ENCODE measurements around the gene TMEM63A.

DNA sequence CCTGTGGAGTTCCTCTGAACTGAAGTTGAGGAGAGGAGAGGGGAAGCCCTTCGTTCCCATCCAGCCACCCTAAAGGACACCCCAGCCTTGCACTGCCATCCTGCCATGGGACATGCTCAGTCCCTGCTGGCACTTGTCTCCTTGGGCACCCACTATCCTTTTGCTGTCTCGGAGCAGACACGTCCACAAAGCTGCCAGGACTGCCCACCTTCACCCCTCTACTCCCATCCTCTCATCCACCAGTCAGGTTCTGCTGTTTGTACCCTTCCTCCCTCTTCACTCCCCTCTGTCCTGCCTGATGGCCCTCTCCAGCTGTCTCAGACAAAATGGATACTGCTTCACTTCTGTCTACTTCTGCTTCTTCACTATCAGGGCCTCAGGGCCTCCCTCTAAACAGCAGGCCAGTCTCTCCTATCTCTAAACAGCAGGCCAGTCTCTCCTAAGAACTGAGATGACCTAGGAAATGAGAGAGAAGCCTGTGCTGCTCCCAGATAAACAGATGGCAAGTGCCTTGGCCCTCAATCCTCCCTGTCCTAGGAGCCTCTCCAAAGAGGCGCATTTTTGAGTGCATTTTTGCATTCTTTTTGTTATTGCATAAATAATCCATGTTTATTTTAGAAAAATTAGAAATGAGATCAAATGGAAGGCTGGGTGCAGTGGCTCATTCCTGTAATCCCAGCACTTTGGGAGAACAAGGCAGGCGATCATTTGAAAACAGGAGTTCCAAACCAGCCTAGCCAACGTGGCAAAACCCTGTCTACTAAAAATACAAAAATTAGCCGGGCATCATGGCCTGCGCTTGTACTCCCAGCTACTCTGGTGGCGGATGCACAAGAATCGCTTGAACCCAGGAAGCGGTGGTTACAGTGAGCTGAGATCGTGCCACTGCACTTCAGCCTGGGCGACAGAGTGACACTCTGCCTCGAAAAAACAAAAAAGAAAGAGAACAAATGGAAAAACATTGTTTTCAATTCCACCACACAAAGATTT lies 46.3 kb upstream of the TMEM63A start:
- TF ChIP-seq, protein P1, sequence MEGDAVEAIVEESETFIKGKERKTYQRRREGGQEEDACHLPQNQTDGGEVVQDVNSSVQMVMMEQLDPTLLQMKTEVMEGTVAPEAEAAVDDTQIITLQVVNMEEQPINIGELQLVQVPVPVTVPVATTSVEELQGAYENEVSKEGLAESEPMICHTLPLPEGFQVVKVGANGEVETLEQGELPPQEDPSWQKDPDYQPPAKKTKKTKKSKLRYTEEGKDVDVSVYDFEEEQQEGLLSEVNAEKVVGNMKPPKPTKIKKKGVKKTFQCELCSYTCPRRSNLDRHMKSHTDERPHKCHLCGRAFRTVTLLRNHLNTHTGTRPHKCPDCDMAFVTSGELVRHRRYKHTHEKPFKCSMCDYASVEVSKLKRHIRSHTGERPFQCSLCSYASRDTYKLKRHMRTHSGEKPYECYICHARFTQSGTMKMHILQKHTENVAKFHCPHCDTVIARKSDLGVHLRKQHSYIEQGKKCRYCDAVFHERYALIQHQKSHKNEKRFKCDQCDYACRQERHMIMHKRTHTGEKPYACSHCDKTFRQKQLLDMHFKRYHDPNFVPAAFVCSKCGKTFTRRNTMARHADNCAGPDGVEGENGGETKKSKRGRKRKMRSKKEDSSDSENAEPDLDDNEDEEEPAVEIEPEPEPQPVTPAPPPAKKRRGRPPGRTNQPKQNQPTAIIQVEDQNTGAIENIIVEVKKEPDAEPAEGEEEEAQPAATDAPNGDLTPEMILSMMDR (IDR thresholded peaks at IDR 0.05 in 4 of 5, conservative IDR thresholded peaks at IDR 0.05 in 1 of 5), result no peak
- no peak for TF ChIP-seq POLR2A (IDR thresholded peaks at IDR 0.05)
